Body of pancreas (tissue), 4 donors: ENCODE results near the gene PDIA2.

Experiments used
- CTCF ChIP-seq, 7 experiments: fragments of 450-650 bp in 4 of 7; fragments of 200-600 bp in 3 of 7; sonication (generic) in 3 of 7; IDR thresholded peaks; one replicate each; pipeline ENCODE4 v1.5.1; 2016 to 2019; ENCODE audit warnings: antibody characterized with exemption in 7 of 7
- POLR2A ChIP-seq, 3 donors: fragments of 450-650 bp; IDR thresholded peaks; one replicate each; pipeline ENCODE4 v1.6.1; 2016; ENCODE audit warnings: antibody characterized with exemption in 3 of 3, mild to moderate bottlenecking in 2 of 3

GRCh38 chr16:245105-245504 lies 37.9 kb upstream of the PDIA2 start:
- TF ChIP-seq POLR2A (IDR thresholded peaks at IDR 0.05), result no peak
- no peak for TF ChIP-seq CTCF (IDR thresholded peaks at IDR 0.05)
